Esophagus (tissue), 2 donors: Measurements from ENCODE around the gene LRP5. TPM values are rescaled to one million over a fixed set of nuclear protein-coding genes. Genes with fewer than 3 reads are reported as not detected.
"Not testable (repeated sequence)": the region's sequence is repeated elsewhere in the genome, so short reads cannot be mapped to it uniquely, and the experiment has no call there.

Source experiments
- H3K27ac ChIP-seq, 2 donors: one replicate each; pipeline ENCODE4 v1.5.1; 2013; ENCODE audit warnings: low read depth in 2 of 2, mild to moderate bottlenecking in 2 of 2, inconsistent platforms in 1 of 2, low read length in 1 of 2, moderate library complexity in 1 of 2
- H3K27me3 ChIP-seq, 2 donors: one replicate each; pipeline ENCODE4 v1.6.1; 2013; ENCODE audit warnings: low read length in 2 of 2, control low read depth in 1 of 2, mild to moderate bottlenecking in 1 of 2; ENCODE audit not compliant: insufficient read depth in 2 of 2, control insufficient read depth in 1 of 2
- H3K36me3 ChIP-seq, 2 donors: one replicate each; pipeline ENCODE4 v1.6.1; 2013; ENCODE audit warnings: low read length in 1 of 2; ENCODE audit not compliant: control insufficient read depth in 2 of 2, insufficient read depth in 2 of 2
- H3K4me1 ChIP-seq, 2 donors: one replicate each; pipeline ENCODE4 v1.6.1; 2013; ENCODE audit warnings: low read length in 1 of 2; ENCODE audit not compliant: control insufficient read depth in 2 of 2, insufficient read depth in 2 of 2
- H3K4me3 ChIP-seq, 2 donors: one replicate each; pipeline ENCODE4 v1.5.1; 2013; ENCODE audit warnings: low read length in 2 of 2, mild to moderate bottlenecking in 2 of 2, low read depth in 1 of 2, moderate library complexity in 1 of 2
- H3K9me3 ChIP-seq, 2 donors: one replicate each; pipeline ENCODE4 v1.6.1; 2013; ENCODE audit warnings: mild to moderate bottlenecking in 2 of 2, low read depth in 1 of 2, low read length in 1 of 2, moderate library complexity in 1 of 2; ENCODE audit not compliant: control insufficient read depth in 2 of 2, insufficient read depth in 1 of 2
- WGBS, 2 donors: extraction: QIAGEN DNeasy Blood & Tissue Kit; methylation state at CpG; one replicate each; pipeline ENCODE4 v1.1.7; 2013; 5-methylcytosine and 5-hydroxymethylcytosine counted together
- polyA plus RNA-seq, 2 donors: library from polyadenylated mRNA; stranded (reverse); fragments of 200-250 nt; gene quantifications; one replicate each; pipeline ENCODE4 v1.2.3, GENCODE V29; 2013
- donor health status: healthy with polysubstance abuse.
- donor health status: Bipolar disorder and iron deficiency.

The LRP5 gene
- polyA plus RNA-seq, 2 donors, result 16.0 to 24.5 TPM

DNA sequence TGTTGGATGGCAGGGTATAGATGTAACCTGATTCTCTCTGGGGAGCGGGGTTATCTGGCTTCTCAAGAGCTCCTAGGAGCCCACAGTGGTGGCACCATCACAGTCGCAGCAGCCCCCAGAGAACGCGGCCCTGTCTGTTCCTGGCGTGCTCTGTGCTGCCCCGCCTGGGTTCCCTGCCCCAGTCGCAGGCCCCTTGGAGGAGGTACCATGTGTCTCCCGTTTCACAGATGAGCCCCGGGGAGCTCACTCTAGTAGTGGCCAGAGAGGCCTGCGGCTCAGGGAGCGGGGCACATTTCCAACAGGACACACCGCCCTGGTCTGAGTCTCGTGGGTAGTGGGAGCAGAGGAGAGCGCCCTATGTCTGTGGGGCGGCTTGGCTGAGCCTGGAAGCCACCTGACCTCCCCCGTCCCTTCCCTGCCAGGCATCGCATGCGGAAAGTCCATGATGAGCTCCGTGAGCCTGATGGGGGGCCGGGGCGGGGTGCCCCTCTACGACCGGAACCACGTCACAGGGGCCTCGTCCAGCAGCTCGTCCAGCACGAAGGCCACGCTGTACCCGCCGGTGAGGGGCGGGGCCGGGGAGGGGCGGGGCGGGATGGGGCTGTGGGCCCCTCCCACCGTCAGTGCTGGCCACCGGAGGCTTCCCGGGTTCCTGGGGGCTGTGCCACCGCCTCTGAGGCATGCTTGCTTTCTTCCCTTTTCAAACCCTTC is 127.1 kb downstream of the LRP5 start:
- Histone ChIP-seq H3K4me3 (no peak overlapping the region), H3K4me1 (no peaks in the 10 kb centered on the region), H3K36me3 (peaks cover 0 to 41% of the 10 kb centered on the region in 2 donors), H3K27me3 (no peaks in the 10 kb centered on the region), H3K9me3 (no peaks in the 10 kb centered on the region), H3K27ac (peak overlapping the region in 1 of 2 donors; percentile 31)
- WGBS, 2 donors, result 75 to 76% methylated on average over 38 of the region's 38 CpGs

DNA sequence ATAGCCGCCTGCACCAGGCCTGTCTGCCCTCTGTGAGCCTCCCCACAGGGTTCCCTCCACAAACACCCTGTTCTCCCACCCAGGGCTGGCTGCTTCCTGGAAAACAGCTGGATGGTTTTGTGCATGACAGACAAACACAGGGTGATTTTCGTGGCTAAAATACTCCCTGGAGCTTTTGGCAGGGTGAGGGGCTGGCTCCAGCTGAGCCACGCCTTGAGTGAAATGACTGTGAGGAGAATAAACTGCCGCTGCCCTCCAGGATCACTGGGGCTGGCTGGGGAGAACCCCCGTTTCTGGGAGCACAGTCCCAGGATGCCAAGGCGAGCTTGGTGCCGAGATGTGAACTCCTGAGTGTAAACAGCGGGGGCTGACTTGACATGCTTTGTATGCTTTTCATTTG is 127.8 kb downstream of the LRP5 start:
- Histone ChIP-seq H3K27me3 (no peaks in the 10 kb centered on the region), H3K27ac (no peak overlapping the region), H3K4me1 (no peaks in the 10 kb centered on the region), H3K36me3 (peaks cover 0 to 38% of the 10 kb centered on the region in 2 donors), H3K4me3 (no peak overlapping the region), H3K9me3 (no peaks in the 10 kb centered on the region)
- WGBS, 2 donors, result 72 to 84% methylated on average over 8 of the region's 8 CpGs

DNA sequence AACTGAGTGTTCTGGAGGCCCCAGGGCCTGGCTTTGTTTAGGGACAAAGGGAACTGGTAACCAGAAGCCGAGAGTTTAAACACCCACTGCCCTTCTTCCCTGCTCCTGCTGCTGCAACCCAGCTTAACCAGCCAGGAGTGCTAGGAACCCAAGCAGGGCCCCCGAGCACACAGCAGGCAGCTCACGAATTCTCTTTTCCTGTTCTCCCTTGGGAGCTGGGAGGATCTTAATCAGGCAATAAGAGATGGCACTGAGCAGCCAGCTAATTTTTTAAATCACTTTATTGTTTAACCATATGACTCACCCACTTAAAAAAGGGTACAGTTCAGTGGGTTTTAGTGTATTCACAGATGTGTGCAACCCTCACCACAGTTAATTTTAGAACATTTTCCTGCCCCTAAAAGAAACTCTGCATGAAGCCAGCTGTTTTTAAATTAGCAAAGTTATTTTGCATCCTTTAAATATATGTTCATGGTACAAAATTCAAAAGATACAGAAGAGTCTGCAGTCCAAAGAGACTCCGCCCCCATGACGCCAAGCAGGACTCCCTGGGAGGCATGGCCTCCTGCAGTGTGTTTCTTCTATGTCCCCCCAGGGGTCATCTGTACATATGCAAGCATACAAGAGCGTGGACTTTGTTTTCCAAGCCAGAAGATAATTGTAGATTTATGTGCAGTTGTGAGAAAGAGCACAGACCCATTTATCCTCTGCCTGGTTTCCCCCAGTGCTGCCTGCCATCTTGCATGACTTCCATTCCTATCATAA is 129.3 kb downstream of the LRP5 start:
- Histone ChIP-seq H3K9me3 (no peaks in the 10 kb centered on the region), H3K4me3 (no peak overlapping the region), H3K4me1 (no peaks in the 10 kb centered on the region), H3K36me3 (peaks cover 0 to 45% of the 10 kb centered on the region in 2 donors), H3K27me3 (no peaks in the 10 kb centered on the region), H3K27ac (no peak overlapping the region)
- WGBS, 2 donors, result 74% methylated on average over 6 of the region's 6 CpGs

DNA sequence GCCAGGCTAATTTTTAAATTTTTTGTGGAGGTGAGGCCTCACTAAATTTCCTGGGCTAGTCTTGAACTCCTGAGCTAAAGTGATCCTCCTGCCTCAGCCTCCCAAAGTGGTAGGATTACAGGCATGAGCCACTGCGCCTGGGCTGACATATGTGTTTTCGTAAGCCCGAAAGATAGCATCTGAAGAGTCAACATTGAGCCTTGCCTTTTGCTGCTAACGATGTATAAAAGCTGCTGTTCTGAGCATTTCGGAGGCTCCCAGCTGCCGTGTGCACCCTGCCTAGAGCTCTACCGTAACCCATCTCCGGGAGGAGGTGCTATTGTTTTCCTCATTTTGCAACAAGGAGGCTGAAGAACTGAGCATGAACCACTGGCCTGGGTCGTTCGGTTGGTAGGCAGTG is 130.0 kb downstream of the LRP5 start:
- peaks cover 0 to 44% of the 10 kb centered on the region in 2 donors for H3K36me3 ChIP-seq

DNA sequence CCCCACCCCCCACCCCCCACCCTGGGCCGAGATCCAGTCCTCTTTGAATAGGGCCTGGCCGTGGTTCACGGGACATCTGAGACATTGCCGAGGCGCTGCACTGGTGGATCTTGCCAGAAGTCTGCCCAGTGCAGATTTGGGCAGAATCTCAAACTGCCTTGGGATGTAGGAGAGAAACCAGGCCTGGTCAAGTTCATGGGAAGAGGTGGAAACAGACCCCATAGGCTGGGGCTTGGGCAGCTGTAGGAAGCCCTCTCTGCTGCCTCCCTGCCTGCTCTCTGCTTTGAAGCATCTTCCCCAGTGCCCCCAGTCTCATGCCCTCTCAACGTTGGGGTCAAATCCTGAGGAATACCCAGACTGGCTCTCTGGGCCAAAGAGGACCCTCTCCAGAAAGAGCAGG is 132.2 kb downstream of the LRP5 start:
- no peak overlapping the region for H3K27ac ChIP-seq
- H3K9me3 ChIP-seq, result no peaks in the 10 kb centered on the region
- H3K36me3 ChIP-seq, result peaks cover 0 to 27% of the 10 kb centered on the region in 2 donors
- 66 to 74% methylated on average over 6 of the region's 6 CpGs for WGBS, 2 donors
- no peak overlapping the region for H3K4me3 ChIP-seq
- no peaks in the 10 kb centered on the region for H3K27me3 ChIP-seq
- H3K4me1 ChIP-seq, result peaks cover 0 to 3% of the 10 kb centered on the region in 2 donors

More for the DNA sequence above, 130.0 kb downstream of the LRP5 start:
- no peaks in the 10 kb centered on the region for H3K9me3 ChIP-seq
- H3K4me1 ChIP-seq, result peaks cover 0 to 1% of the 10 kb centered on the region in 2 donors
- no peaks in the 10 kb centered on the region for H3K27me3 ChIP-seq
- WGBS, 2 donors, result 82 to 91% methylated on average over 10 of the region's 10 CpGs
- H3K27ac ChIP-seq, result no peak overlapping the region
- H3K4me3 ChIP-seq, result peak overlapping the region in 1 of 2 donors; percentile 10

DNA sequence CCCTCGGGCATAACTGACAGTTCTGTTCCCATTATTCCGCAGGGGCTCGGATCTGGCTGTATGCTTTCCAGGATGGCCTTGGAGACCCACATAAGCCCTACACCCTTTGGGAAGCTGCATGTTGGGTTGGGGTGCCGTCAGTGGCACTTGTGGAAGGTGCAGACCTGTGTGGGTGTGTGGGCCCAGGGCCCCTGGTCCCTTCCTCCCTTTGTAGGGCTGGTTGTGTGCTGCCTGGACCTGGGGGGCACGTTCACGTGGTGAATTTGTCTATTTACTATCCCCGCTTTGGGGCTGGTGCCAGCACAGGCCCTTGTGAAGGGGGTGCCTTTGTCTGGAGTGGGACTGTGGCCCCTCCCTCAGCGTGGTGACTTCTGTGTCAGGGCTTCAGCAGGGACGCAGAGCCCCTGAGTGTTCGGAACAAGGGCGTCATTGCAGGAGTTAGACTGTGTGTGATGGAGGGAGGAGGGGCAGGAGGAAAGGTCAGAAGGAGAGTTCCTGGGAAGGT is 133.2 kb downstream of the LRP5 start:
- 87 to 90% methylated on average over 11 of the region's 11 CpGs for WGBS, 2 donors
- no peaks in the 10 kb centered on the region for H3K27me3 ChIP-seq
- peaks cover 0 to 3% of the 10 kb centered on the region in 2 donors for H3K4me1 ChIP-seq
- H3K27ac ChIP-seq, result no peak overlapping the region
- H3K36me3 ChIP-seq, result peaks cover 0 to 24% of the 10 kb centered on the region in 2 donors
- H3K4me3 ChIP-seq, result no peak overlapping the region
- H3K9me3 ChIP-seq, result no peaks in the 10 kb centered on the region

DNA sequence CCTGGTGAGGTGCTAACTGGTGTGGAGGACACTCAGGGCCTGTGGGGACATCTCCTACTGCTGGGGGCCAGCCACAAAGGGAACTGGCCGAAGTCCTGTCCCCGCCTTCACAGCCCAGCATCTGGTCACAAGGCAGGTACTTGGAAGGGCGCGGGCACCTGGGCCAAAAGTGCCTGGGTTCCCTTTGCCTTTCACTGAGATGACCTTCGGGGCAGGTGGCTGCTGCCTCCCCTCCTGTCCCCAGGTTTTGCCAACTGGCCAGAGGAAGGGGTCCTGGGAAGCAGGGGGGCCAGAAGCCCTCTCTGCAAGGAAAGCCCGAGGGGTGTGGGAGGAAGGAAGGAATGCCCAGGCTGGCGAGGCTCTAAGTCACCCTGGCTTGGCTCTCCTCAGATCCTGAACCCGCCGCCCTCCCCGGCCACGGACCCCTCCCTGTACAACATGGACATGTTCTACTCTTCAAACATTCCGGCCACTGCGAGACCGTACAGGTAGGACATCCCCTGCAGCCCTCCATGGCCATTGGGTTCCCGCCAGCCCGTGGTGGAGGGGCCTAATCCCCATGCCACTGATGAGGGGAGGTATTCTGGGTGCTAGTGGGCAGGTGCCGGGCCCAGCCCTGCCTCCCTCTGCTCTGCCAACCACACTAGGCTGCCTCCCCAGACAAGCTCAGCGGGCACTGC is 133.8 kb downstream of the LRP5 start:
- Histone ChIP-seq H3K36me3 (peaks cover 0 to 24% of the 10 kb centered on the region in 2 donors), H3K4me3 (no peak overlapping the region), H3K27me3 (no peaks in the 10 kb centered on the region), H3K9me3 (no peaks in the 10 kb centered on the region), H3K4me1 (peaks cover 0 to 3% of the 10 kb centered on the region in 2 donors), H3K27ac (no peak overlapping the region)
- 89% methylated on average over 17 to 18 of the region's 18 CpGs for WGBS, 2 donors

DNA sequence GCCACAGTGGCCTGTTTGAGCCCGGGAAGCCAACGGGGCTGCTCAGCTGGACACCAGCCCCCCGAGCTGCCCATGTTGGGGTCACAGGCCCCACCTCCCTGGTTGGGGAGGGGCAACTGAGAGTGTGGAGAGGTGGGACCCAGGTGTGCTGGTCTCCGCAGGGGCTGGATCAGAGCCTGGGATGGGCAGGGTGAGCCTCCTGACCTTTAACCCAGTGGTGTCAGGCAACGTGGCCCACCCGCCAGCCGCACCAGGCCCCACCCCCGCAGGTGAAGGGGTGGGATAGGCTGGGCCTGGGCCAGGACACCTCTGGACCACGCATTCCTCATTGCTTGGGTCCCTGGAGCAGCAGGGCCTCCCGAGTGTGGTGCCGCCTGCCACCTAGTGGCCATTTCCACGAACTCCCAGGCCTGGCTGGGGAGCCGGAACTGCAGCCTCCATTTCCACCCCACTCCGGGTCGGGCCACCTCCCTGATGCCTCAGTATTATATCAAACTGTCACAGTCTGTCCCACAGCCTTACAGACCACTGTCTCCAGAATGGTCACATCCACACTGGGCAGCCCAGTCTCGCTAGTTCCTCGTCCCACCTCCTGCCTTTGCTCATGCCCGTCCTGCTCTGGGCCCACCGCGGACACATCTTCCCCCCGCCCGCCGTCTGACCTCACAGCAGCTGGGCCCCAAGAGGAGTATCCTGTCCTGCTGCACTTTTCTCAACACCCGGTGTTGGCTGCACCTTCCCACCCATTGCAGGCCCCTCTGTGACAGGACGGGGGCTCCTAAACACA is 134.8 kb downstream of the LRP5 start:
- Histone ChIP-seq H3K36me3 (peaks cover 0 to 22% of the 10 kb centered on the region in 2 donors), H3K4me1 (peaks cover 0 to 3% of the 10 kb centered on the region in 2 donors), H3K27me3 (no peaks in the 10 kb centered on the region), H3K27ac (no peak overlapping the region), H3K4me3 (no peak overlapping the region), H3K9me3 (no peaks in the 10 kb centered on the region)
- WGBS, 2 donors, result 47% methylated on average over 25 of the region's 25 CpGs

DNA sequence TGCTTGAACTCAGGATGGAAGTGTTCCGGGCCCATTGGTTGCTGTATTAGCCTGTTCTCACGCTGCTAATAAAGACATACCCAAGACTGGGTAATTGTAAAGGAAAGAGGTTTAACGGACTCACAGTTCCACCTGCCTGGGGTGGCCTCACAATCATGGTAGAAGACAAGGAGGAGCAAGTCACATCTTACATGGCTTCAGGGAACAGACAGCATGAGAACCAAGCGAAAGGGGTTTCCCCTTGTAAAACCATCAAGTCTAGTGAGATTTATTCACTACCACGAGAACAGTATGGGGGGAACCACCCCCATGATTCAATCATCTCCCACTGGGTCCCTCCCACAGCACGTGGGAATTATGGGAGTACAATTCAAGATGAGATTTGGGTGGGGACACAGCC is 135.5 kb downstream of the LRP5 start:
- not testable (repeated sequence) for H3K9me3 ChIP-seq, H3K4me1 ChIP-seq, H3K27ac ChIP-seq, H3K4me3 ChIP-seq, H3K27me3 ChIP-seq
- WGBS, 2 donors, result 72 to 74% methylated on average over 6 of the region's 6 CpGs
- H3K36me3 ChIP-seq, result peaks cover 0 to 17% of the 10 kb centered on the region in 2 donors
